Measurements from ENCODE around the gene DDR1. TPM values are rescaled to one million over a fixed set of nuclear protein-coding genes. Genes with fewer than 3 reads are reported as not detected.

Gene DDR1
- total RNA-seq, 3 donors from 2014 or later, result 145 to 336 (median 271) TPM

GRCh38 chr6:30890646-30891449 is 6.5 kb downstream of the DDR1 start:
- no peak overlapping the region for H3K4me3 ChIP-seq
- H3K4me1 ChIP-seq (ENCODE audit: low read depth), result peaks cover 9% of the 10 kb centered on the region
- no peak for TF ChIP-seq CTCF (IDR thresholded peaks at IDR 0.05)
- DNase-seq, result no peak
- peaks cover 12% of the 10 kb centered on the region for H3K36me3 ChIP-seq (ENCODE audit: low read depth)
- intact Hi-C loops (cut with DNase I, micrococcal nuclease), result no loop called here
- no peaks in the 10 kb centered on the region for H3K9me3 ChIP-seq
- ATAC-seq, result no peak

GRCh38 chr6:30891450-30891723 is 7.1 kb downstream of the DDR1 start:
- TF ChIP-seq CTCF (IDR thresholded peaks at IDR 0.05), result no peak
- Histone ChIP-seq H3K4me3 (no peak overlapping the region), H3K36me3 (ENCODE audit: low read depth) (peaks cover 12% of the 10 kb centered on the region), H3K4me1 (ENCODE audit: low read depth) (peaks cover 4% of the 10 kb centered on the region), H3K9me3 (no peaks in the 10 kb centered on the region)
- DNase-seq (no peak), ATAC-seq (no peak)
- intact Hi-C loops (cut with DNase I, micrococcal nuclease), result no loop called here

- Histone ChIP-seq H3K9me3 (no peaks in the 10 kb centered on the region), H3K4me3 (no peak overlapping the region), H3K36me3 (ENCODE audit: low read depth) (peaks cover 12% of the 10 kb centered on the region), H3K4me1 (ENCODE audit: low read depth) (peaks cover 2% of the 10 kb centered on the region)
- intact Hi-C loops (cut with DNase I, micrococcal nuclease), result no loop called here
- no peak for TF ChIP-seq CTCF (IDR thresholded peaks at IDR 0.05)
- ATAC-seq (no peak), DNase-seq (no peak)
These were observed 7.7 kb downstream of the DDR1 start for GRCh38 chr6:30891816-30892538.

GRCh38 chr6:30893001-30893591 is 8.8 kb downstream of the DDR1 start:
- H3K9me3 ChIP-seq, result no peaks in the 10 kb centered on the region
- intact Hi-C loops (cut with DNase I, micrococcal nuclease), result no loop called here
- TF ChIP-seq CTCF (IDR thresholded peaks at IDR 0.05), result no peak
- no peak for ATAC-seq
- H3K4me3 ChIP-seq, result no peak overlapping the region
- H3K4me1 ChIP-seq (ENCODE audit: low read depth), result no peaks in the 10 kb centered on the region
- peaks cover 15% of the 10 kb centered on the region for H3K36me3 ChIP-seq (ENCODE audit: low read depth)
- DNase-seq, result no peak

- Histone ChIP-seq H3K4me1 (ENCODE audit: low read depth) (no peaks in the 10 kb centered on the region), H3K36me3 (ENCODE audit: low read depth) (peaks cover 17% of the 10 kb centered on the region), H3K4me3 (no peak overlapping the region), H3K9me3 (no peaks in the 10 kb centered on the region)
- intact Hi-C loops (cut with DNase I, micrococcal nuclease), result no loop called here
- ATAC-seq (no peak), DNase-seq (no peak)
- TF ChIP-seq CTCF (IDR thresholded peaks at IDR 0.05), result no peak
These were observed 9.3 kb downstream of the DDR1 start for GRCh38 chr6:30893666-30894065.
